Activated naive CD8-positive, alpha-beta T cell (primary cell): ENCODE data around the gene EPC2.
"Not testable (repeated sequence)": the region's sequence is repeated elsewhere in the genome, so short reads cannot be mapped to it uniquely, and the experiment has no call there.

Experiments used
- H3K27ac Mint-ChIP-seq: one replicate; pipeline ENCODE4 v1.8.0; 2021; ENCODE audit warnings: mixed read lengths
- H3K27me3 Mint-ChIP-seq: one replicate; pipeline ENCODE4 v1.8.0; 2021; ENCODE audit warnings: mixed read lengths
- H3K36me3 Mint-ChIP-seq: one replicate; pipeline ENCODE4 v1.8.0; 2021; ENCODE audit warnings: mixed read lengths
- H3K4me1 Mint-ChIP-seq: one replicate; pipeline ENCODE4 v1.8.0; 2021; ENCODE audit warnings: low read depth, mixed read lengths
- H3K4me3 Mint-ChIP-seq: one replicate; pipeline ENCODE4 v1.8.0; 2021; ENCODE audit warnings: mild to moderate bottlenecking, mixed read lengths
- H3K9me3 Mint-ChIP-seq: one replicate; pipeline ENCODE4 v1.8.0; 2021; ENCODE audit warnings: low read depth, mixed read lengths

Gene EPC2

GRCh38 chr2:148678302-148679179 is 34.0 kb downstream of the EPC2 start:
- not testable (repeated sequence) for H3K9me3 Mint-ChIP-seq, H3K27me3 Mint-ChIP-seq, H3K36me3 Mint-ChIP-seq, H3K4me3 Mint-ChIP-seq, H3K27ac Mint-ChIP-seq
- H3K4me1 Mint-ChIP-seq = peaks cover 64% of the 10 kb centered on the region

DNA sequence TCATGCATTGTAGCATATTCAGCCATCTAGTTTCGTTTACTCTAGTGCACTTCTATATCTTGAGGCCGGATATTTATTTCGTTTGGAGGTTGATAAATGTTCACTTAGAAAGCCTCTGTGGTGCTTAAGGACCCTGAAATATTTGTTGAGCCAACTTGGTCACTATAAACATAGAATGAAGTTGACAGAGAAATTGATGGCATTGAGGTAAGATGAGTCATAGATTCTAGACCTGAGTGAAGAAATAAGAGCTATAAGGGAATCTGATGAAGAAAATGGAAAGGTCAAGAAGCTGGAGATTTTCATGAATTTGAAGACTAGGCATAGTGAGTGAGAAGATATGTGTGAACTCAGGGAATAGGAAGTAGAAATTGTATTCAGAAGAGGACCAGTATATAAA is 35.9 kb downstream of the EPC2 start:
- Mint-ChIP-seq H3K4me1 (peaks cover 63% of the 10 kb centered on the region), H3K4me3 (no peak overlapping the region), H3K9me3 (no peaks in the 10 kb centered on the region), H3K27ac (peak overlapping the region; percentile 47), H3K27me3 (no peaks in the 10 kb centered on the region), H3K36me3 (no peaks in the 10 kb centered on the region)

DNA sequence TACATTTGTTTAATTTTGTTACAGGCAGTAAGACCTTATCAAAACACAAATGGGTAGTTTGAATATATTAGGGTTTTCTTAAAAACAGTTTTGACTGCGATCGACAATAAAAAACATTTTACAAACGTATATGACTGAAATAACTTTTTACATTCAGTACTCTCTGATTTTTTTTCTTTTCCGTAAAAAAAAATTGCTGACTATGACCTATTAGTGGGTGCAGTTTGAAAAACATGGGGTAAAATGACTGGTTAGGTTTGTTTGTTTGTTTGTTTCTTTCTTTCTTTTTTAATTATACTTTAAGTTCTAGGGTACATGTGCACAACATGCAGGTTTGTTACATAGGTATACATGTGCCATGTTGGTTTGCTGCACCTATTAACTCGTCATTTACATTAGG is 36.9 kb downstream of the EPC2 start:
- H3K36me3 Mint-ChIP-seq = no peaks in the 10 kb centered on the region
- H3K27me3 Mint-ChIP-seq = no peaks in the 10 kb centered on the region
- H3K27ac Mint-ChIP-seq = no peak overlapping the region
- H3K9me3 Mint-ChIP-seq = no peaks in the 10 kb centered on the region
- peaks cover 64% of the 10 kb centered on the region for H3K4me1 Mint-ChIP-seq
- H3K4me3 Mint-ChIP-seq = no peak overlapping the region

DNA sequence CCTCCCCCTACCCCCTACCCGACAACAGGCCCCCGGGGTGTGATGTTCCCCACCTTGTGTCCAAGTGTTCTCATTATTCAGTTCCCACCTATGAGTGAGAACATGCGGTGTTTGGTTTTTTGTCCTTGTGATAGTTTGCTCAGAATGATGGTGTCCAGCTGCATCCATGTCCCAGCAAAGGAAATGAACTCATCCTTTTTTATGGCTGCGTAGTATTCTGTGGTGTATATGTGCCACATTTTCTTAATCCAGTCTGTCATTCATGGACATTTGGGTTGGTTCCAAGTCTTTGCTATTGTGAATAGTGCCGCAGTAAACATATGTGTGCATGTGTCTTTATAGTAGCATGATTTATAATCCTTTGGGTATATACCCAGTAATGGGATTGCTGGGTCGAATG is 37.3 kb downstream of the EPC2 start:
- not testable (repeated sequence) for H3K27ac Mint-ChIP-seq, H3K9me3 Mint-ChIP-seq, H3K4me3 Mint-ChIP-seq, H3K36me3 Mint-ChIP-seq, H3K27me3 Mint-ChIP-seq
- peaks cover 64% of the 10 kb centered on the region for H3K4me1 Mint-ChIP-seq

- Mint-ChIP-seq H3K4me1 (peaks cover 74% of the 10 kb centered on the region), H3K27ac (no peak overlapping the region), H3K36me3 (peaks cover 2% of the 10 kb centered on the region), H3K9me3 (no peaks in the 10 kb centered on the region), H3K4me3 (no peak overlapping the region), H3K27me3 (no peaks in the 10 kb centered on the region)
Measured at GRCh38 chr2:148684507-148684906, 40.0 kb downstream of the EPC2 start.

DNA sequence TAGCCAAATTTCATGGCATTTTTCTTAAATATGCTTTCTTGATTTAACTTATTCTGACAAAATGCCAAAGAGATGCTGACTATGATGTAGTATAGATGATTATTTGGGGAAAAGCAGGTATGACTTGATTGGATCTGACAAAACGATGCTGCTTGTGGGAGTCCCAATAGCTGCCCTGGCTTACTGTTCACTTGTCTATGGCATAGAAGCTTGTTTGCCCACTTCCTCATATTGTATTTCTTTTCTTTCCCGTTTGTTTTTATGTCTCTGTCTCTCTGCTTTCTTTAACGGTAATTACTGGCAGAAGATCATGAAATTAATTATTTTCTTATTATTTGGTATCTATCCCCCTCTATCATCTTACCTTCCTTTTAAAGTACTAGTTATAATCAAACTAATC is 43.0 kb downstream of the EPC2 start:
- Mint-ChIP-seq H3K27ac (no peak overlapping the region), H3K36me3 (peaks cover 5% of the 10 kb centered on the region), H3K27me3 (no peaks in the 10 kb centered on the region), H3K4me1 (peaks cover 64% of the 10 kb centered on the region), H3K9me3 (no peaks in the 10 kb centered on the region), H3K4me3 (no peak overlapping the region)

- H3K4me3 Mint-ChIP-seq, H3K9me3 Mint-ChIP-seq, H3K36me3 Mint-ChIP-seq, H3K27me3 Mint-ChIP-seq: not testable (repeated sequence)
- Mint-ChIP-seq H3K27ac (peak overlapping the region; percentile 11), H3K4me1 (peaks cover 60% of the 10 kb centered on the region)
Measured at GRCh38 chr2:148688011-148688410, 43.5 kb downstream of the EPC2 start.

GRCh38 chr2:148696985-148697384 is 52.4 kb downstream of the EPC2 start:
- Mint-ChIP-seq H3K36me3 (peaks cover 39% of the 10 kb centered on the region), H3K4me3 (no peak overlapping the region), H3K27ac (no peak overlapping the region), H3K9me3 (peaks cover 27% of the 10 kb centered on the region), H3K4me1 (peaks cover 13% of the 10 kb centered on the region), H3K27me3 (no peaks in the 10 kb centered on the region)

DNA sequence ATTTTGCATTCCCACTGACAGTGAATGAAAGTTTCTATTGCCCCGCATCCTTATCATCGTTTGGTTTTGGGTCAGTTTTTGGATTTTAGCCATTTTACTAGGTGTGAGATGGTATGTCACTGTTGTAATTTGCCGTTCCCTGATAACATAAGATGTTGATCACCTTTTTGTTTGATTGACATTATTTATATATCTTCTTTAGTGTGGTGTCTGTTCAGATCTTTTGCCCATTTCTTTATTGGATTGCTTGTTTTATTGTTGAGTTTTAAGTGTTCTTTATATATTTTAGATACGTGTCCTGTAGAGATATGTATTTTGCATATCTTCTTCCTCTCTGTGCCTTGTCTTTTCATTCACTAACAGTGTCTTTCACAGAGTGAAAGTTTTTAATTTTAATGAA is 55.3 kb downstream of the EPC2 start:
- Mint-ChIP-seq H3K36me3 (peaks cover 43% of the 10 kb centered on the region), H3K4me1 (peaks cover 26% of the 10 kb centered on the region), H3K27ac (no peak overlapping the region), H3K27me3 (no peaks in the 10 kb centered on the region), H3K4me3 (no peak overlapping the region), H3K9me3 (peaks cover 27% of the 10 kb centered on the region)

GRCh38 chr2:148701039-148701438 is 56.5 kb downstream of the EPC2 start:
- H3K9me3 Mint-ChIP-seq = peaks cover 27% of the 10 kb centered on the region
- no peak overlapping the region for H3K27ac Mint-ChIP-seq
- H3K4me3 Mint-ChIP-seq = no peak overlapping the region
- H3K36me3 Mint-ChIP-seq = peaks cover 45% of the 10 kb centered on the region
- no peaks in the 10 kb centered on the region for H3K27me3 Mint-ChIP-seq
- H3K4me1 Mint-ChIP-seq = peaks cover 24% of the 10 kb centered on the region

- H3K27ac Mint-ChIP-seq = no peak overlapping the region
- H3K9me3 Mint-ChIP-seq = peaks cover 27% of the 10 kb centered on the region
- H3K27me3 Mint-ChIP-seq = no peaks in the 10 kb centered on the region
- no peak overlapping the region for H3K4me3 Mint-ChIP-seq
- peaks cover 49% of the 10 kb centered on the region for H3K36me3 Mint-ChIP-seq
- H3K4me1 Mint-ChIP-seq = peaks cover 27% of the 10 kb centered on the region
Measured at GRCh38 chr2:148701877-148702276, 57.3 kb downstream of the EPC2 start.

GRCh38 chr2:148702475-148702874 is 57.9 kb downstream of the EPC2 start:
- Mint-ChIP-seq H3K4me1 (peaks cover 28% of the 10 kb centered on the region), H3K36me3 (peaks cover 52% of the 10 kb centered on the region), H3K27me3 (no peaks in the 10 kb centered on the region), H3K27ac (no peak overlapping the region), H3K4me3 (no peak overlapping the region), H3K9me3 (peaks cover 27% of the 10 kb centered on the region)

- Mint-ChIP-seq H3K4me3 (no peak overlapping the region), H3K27me3 (no peaks in the 10 kb centered on the region), H3K27ac (no peak overlapping the region), H3K9me3 (peaks cover 21% of the 10 kb centered on the region), H3K36me3 (peaks cover 53% of the 10 kb centered on the region), H3K4me1 (peaks cover 33% of the 10 kb centered on the region)
Measured at GRCh38 chr2:148704247-148704646, 59.7 kb downstream of the EPC2 start.

- peak overlapping the region; percentile 1 for H3K27ac Mint-ChIP-seq
- H3K9me3 Mint-ChIP-seq = peaks cover 4% of the 10 kb centered on the region
- no peaks in the 10 kb centered on the region for H3K27me3 Mint-ChIP-seq
- peaks cover 15% of the 10 kb centered on the region for H3K36me3 Mint-ChIP-seq
- peaks cover 90% of the 10 kb centered on the region for H3K4me1 Mint-ChIP-seq
- H3K4me3 Mint-ChIP-seq = no peak overlapping the region
Measured at GRCh38 chr2:148716378-148716920, 71.9 kb downstream of the EPC2 start.

- H3K27me3 Mint-ChIP-seq = no peaks in the 10 kb centered on the region
- H3K27ac Mint-ChIP-seq = no peak overlapping the region
- peaks cover 17% of the 10 kb centered on the region for H3K36me3 Mint-ChIP-seq
- H3K4me1 Mint-ChIP-seq = peaks cover 93% of the 10 kb centered on the region
- no peak overlapping the region for H3K4me3 Mint-ChIP-seq
- peaks cover 4% of the 10 kb centered on the region for H3K9me3 Mint-ChIP-seq
Measured at GRCh38 chr2:148718039-148718438, 73.5 kb downstream of the EPC2 start.
